GM19193 (cell line): Measurements from ENCODE around the gene DNAH7.

ENCODE experiments used
- POLR2A ChIP-seq: IDR thresholded peaks from 4 replicates; pipeline ENCODE4 v1.6.1; 2011; ENCODE audit not compliant: insufficient read depth, insufficient read length; ENCODE audit errors: extremely low read depth

DNAH7 gene

DNA sequence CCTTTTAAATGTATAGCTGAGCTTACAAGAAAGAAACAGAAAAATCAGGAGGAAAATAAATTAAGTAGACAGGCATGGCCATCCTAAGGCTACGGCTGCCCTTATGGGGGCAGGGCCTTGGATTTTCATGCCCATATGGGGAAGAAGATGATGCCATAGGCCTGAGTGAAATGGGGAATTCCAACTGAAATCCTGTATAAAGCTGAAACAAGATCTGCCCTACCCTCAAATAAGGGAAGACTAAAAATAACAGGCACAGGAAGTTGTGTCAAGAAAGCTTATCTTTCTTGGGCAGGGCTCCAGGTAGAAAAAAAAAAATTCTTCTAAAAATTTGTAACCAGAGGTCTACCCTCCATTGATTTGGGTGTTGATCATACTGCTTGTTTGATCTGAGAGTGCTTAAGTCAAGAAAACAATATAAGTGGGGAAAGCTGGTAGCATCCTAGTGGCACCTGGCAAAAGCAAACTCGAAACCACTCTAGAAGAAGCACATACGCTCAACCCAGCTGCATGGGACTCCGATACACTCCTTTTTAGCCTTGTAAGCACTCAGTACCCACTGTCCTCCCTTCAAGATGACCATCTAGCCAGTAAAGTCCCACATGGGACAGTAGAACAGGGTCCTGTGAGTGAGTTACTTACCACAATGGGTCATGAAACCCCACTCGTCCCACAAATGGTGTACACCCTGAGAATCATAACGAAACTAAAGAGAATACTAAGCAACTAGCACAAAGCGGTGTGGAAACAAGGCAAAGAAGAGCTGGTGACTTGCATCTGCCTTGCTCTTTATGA, 22.3 kb downstream of the DNAH7 start:
- TF ChIP-seq POLR2A, result no peak

DNA sequence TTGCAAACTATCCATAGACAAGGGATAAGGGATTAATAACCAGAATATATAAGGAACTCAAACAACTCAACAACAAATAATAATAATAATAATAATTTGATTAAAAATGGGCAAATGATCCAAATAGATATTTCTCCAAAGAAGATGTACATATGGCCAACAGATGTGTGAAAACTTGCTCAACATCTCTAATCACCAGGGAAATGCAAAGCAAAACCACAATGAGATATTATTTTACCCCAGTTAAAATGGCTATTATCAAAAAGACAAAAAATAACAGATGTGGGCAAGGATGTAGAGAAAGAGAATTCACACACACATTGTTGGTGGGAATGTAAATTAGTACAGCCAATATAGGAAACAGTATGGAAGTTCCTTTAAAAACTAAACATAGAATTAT, 26.9 kb downstream of the DNAH7 start:
- TF ChIP-seq POLR2A, result no peak

DNA sequence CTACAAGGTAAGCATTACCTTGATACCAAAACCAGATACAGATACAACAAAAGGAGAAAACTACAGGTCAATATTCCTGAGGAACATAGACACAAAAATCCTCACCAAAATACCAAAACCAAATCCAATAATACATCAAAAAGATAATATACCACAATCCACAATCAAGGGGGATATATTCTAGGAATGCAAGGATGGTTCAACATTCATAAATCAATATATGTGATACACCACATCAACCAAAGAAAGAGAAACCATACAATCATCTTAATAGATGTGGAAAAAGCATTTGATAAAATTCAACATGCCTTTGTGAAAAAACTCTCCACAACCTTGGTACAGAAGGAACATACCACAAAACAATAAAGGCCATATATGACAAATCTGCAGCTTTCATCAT, 28.4 kb downstream of the DNAH7 start:
- no peak for TF ChIP-seq POLR2A

DNA sequence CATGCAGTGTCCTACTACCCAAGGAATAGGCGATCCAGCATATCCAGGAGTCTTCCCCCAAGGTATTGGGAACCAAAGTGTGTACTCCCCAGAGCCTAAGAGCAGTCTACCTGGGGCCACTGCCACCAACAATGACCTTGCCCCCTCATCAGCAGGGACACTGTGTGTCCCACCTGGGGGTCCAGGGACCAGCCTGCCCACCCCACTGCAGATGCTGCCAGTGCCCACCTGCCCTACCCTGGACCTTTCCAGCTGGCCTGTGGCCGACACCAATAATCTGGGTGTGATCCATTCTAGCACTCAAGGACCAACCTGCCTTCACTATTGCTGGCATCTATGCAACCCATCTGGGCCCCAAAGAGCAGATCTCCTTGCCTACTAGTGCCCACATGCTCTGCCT, 32.2 kb downstream of the DNAH7 start:
- TF ChIP-seq POLR2A, result no peak

DNA sequence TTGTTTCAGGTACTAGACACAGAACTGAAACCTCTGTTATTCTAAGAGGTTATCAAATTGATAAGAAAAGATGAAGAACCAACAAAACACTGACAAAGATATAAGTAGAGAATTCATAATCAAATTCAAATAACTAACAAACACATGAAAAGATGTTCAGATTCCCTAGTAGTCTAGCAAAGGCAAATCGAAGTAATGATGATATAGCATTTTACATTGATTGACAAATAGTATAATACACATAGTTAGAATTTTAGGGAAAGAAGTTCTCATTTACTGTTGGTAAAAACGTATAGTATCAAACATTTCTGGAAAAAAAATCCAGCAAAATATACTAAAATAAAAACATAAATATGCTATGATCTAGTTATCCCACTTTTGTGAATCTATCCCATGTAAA, 50.6 kb downstream of the DNAH7 start:
- TF ChIP-seq POLR2A, result no peak

DNA sequence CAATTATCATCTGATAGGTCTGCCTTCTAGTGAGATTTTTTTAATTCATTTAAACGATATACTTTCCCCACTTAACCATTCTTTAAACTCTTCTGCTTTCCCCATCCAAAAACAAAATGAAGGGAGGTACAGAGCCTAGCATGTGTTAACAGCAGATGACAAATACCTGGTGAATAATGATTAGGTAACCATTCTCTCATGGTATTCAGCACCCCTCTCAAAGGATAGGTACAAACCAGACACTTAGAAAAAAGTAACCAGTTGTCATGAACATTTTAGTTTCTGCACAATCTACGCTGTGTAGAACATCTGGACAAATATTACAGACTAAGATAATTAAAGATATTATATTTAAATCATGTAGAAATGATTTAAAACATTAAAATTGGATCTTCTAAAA, 56.3 kb downstream of the DNAH7 start:
- no peak for TF ChIP-seq POLR2A

DNA sequence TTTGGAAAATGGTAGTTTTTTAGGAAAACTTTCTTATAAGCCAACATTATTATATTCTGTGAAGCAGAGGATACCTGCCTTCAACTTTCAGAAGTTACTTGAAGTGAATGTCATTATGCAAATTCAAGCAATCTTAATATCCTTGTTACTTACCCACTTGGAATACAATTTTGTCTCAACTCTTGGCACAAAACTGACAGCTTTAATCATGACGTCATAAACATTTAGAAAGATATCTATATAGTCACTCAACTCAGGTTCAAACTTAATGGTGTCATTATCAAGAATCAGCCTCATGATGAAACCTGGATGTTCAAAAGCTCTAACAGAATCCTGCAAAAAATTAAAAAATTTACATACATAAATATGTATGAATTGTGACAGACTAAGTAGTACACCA, 68.1 kb downstream of the DNAH7 start:
- no peak for TF ChIP-seq POLR2A

DNA sequence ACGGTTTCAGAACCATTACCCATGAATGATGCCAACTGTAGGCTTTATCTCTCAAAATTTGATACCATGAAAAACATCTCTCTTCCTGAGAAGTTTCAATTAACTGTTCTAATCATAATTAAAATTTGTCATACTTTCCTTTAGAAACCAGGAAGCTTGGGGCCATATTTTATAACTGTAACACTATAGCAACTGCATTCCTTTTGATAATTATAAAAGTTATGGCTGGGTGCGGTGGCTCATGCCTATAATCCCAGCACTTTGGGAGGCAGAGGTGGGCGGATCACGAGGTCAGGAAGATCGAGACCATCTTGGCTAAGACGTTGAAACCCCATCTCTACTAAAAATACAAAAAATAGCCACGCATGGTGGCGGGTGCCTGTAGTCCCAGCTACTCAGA, 70.6 kb downstream of the DNAH7 start:
- no peak for TF ChIP-seq POLR2A

DNA sequence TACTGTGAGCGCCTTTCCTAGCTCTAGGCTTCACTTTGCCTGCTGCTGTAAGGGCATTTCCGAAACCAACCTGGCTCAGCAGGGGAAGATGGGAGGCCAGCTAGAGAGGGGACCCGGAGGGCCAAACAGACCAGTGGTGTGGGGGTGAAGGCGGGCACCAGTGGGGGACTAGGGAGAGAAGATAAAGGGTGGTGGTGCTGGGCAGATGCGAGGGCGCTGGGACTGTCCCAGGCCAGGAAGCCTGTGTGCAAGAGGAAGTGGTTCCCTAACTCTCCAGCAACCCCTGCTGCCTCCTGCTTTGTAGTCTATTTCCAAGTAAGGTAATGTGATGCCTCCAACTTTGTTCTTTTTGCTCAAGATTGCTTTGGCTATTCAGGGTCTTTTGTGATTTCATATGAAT, 73.1 kb downstream of the DNAH7 start:
- TF ChIP-seq POLR2A, result no peak

DNA sequence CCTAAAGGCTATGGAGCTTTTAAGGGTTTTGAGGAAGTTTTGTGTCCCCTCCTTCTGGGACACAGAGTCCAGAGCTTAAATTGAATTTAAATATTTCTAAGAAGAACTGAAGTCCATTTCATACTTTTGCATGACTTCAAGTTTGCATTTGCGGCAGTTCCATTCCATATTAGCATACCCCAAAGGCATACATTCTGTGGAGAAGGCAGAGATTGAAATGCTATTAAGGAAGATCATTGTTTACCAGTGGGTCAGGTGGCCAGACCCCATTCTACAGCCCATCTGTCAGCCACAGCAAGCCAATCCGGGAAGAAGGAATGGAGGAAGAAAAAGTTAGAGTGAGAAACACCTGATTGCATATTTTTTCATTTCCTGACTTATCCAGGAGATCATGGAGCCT, 75.0 kb downstream of the DNAH7 start:
- no peak for TF ChIP-seq POLR2A

DNA sequence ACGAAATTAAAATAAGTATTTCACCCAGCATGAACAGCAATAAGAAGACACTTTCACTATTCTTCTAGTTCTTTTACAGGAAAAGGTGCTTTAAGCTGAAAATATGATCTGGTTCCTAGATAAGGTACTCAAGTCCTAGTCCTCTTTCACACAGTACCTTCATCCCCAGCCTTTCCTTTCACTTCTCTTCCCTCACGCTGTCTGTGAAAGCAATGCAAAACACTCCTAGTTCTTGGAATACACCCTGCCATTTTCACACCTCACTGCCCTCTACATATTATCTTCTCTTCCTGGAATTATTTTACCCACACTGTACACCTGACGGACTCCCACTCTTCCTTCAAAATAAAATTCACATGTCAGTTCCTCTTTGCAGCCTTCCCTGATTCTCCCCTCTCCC, 82.9 kb downstream of the DNAH7 start:
- TF ChIP-seq POLR2A, result no peak

DNA sequence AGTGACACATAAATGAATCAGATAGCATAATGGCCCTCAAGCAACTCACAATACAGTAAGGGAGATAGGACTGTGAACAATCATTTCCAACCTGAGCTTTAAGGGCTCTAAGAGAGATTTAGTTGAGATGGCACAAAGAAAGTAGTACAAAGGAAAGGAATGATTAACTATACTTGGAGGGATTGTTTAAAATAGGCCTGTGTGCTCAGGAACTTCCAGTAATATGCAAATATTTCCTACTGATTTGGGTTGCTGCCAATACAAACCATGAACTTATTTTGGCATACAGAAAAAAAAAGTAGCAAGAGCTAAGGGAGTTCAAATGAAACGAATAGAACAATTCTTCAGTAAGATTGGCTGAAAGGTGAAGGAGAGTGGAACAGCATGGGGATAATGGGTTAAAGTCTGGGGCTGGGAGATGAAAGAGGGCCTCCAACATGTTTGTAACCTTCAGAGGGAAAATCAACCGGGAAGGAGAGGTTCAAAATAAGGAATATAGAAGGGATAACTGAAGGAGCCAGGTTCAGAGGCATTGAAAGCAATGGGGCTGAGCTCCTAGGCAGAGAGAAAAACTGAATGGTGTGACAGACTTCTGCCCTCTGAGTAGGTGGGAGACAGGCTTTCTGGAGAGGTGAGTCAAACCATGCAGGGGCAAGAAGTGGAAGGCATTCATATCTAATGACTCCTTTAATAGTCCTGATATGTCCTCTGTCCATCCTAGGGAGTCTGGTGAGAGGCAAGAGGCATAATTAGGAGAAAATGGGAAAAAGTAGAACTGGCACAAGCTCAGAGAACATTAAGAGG, 83.5 kb downstream of the DNAH7 start:
- no peak for TF ChIP-seq POLR2A

DNA sequence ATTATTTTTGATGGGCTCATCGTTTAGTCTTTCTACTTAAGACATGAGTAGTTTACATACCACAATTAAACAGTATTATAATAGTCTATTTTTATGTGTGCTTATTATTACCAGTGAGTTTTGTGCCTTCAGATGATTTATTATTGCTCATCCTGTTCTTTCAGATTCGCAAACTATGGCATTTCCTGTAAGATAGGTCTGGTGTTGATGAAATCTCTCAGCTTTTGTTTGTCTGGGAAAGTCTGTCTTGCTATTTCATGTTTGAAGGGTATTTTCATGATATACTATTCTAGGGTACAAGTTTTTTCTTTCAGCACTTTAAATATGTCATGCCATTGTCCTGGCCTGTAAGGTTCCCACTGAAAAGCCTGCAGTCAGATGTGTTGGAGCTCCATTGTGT, 101.3 kb downstream of the DNAH7 start:
- TF ChIP-seq POLR2A, result no peak

DNA sequence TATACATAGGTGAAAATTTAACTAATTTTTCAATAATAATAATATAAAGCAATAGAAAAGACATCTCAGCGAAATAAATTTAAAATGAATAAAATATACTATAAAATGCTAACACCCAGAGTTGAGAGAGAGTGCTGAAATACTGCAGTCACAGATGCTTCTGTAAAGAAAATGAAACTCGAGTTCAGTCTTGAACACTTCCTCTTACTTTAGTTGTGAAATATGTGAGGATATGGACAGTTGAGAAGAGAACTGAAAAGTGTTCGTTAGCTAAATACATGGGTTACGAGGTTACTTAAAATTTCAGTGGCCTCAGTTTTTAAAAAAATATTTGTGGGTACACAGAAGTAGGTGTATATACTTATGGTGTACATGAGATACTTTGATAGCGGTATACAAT, 106.8 kb downstream of the DNAH7 start:
- TF ChIP-seq POLR2A, result no peak

DNA sequence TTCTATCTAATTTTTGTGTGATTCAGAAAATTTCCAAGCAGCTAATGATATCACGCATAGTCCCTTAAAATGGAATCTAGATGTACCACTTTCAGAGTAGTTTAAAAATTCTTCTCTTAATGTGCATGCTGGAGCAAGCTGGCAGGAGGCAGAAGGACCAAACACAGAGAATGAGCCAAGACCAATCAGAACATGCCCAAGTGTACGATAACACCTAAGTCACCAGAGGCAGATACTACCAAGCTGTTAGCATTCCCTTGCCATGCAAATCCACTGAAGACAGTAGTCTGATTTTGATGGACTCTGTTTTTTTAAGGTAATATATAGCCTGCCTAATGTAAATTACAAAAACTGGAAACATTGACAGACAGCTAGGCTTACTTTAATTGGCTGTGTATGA, 109.3 kb downstream of the DNAH7 start:
- TF ChIP-seq POLR2A, result no peak

DNA sequence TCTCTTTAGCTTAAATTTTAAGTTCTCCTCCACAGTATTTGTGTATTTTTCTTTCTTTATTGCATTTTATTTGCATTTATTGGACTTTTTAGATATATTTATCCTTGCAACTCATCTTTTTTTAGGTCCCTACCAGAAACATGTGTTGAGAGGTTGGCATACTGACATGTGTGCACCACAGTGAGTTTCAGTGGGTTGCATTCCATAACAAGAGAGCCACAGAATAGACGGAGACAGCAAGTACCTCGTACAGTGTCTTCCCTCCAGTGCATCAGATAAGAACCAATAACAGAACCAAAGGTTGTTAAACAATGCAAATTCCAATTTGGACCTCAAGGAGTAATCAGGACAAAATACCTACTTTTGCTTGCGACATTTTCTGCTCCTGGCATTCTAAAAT, 111.9 kb downstream of the DNAH7 start:
- TF ChIP-seq POLR2A, result no peak

DNA sequence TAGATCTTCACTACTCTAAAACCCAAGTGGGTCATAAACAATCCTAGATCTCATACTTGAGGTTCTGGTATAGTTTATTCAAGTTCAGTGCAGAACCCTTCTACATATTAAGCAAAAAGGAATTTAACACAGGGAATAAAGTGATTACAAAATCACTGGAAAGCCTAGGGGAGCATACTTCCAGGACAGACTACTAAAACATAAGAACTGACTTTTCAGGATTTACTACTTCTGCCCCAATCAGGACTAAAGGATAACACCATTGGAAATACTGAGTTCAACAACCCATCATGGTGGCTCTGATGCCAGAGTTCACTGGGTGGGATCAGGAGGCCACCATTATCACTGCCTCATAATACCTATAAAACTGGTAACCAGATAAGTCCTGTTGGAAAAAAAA, 123.6 kb downstream of the DNAH7 start:
- TF ChIP-seq POLR2A, result no peak

DNA sequence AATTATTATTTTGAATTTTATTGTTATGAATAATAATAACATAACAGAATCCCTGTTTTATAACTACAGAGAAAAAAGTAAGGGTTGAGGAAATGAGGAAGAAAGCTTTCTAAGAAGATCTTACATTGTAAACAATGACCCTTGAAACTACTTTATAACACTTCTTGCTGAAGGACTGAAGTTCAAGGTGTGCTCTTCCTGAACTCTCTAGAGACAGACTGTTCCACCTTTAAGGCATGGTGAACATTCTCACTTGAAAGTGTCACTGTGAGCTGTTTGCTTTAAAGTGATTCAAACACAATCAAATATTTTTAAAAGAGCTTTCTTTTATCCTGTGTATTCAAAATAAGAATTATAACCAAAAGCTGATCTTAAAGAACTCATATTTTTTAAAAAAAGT, 131.5 kb downstream of the DNAH7 start:
- no peak for TF ChIP-seq POLR2A
